HFF-Myc (cell line): ENCODE measurements around the gene UFSP1.

Experiments used
- DNase-seq: peaks from one replicate; pipeline ENCODE4 v3.0.0-alpha.2; 2011; ENCODE audit warnings: low read depth; ENCODE audit errors: extremely low read depth
- H3K4me3 ChIP-seq: replicated peaks from 2 replicates; pipeline ENCODE4 v1.5.1; 2011; ENCODE audit warnings: low read depth, mild to moderate bottlenecking, control low read depth, low read length
- CTCF ChIP-seq: IDR thresholded peaks from 2 replicates; pipeline ENCODE4 v1.5.1; 2012; ENCODE audit warnings: mild to moderate bottlenecking, low read depth, low read length, control low read depth; ENCODE audit errors: missing control alignments

The UFSP1 gene

GRCh38 chr7:100894860-100895700 is 5.6 kb upstream of the UFSP1 start:
- peak overlapping the region; percentile 33 for H3K4me3 ChIP-seq
- DNase-seq, result no peak
- peak; percentile 73 for TF ChIP-seq CTCF

- H3K4me3 ChIP-seq, result no peak overlapping the region
- no peak for DNase-seq
- no peak for TF ChIP-seq CTCF
Measured at GRCh38 chr7:100893910-100894721, 4.6 kb upstream of the UFSP1 start.

GRCh38 chr7:100893318-100893895 is 3.9 kb upstream of the UFSP1 start:
- no peak for TF ChIP-seq CTCF
- no peak overlapping the region for H3K4me3 ChIP-seq
- no peak for DNase-seq

GRCh38 chr7:100892364-100893317 is 3.1 kb upstream of the UFSP1 start:
- no peak for TF ChIP-seq CTCF
- no peak overlapping the region for H3K4me3 ChIP-seq
- no peak for DNase-seq

- no peak overlapping the region for H3K4me3 ChIP-seq
- no peak for TF ChIP-seq CTCF
- no peak for DNase-seq
Measured at GRCh38 chr7:100891568-100892247, 2.2 kb upstream of the UFSP1 start.
